Measurements from ENCODE around the gene MAD2L2.
A peak's percentile ranks its signal among the peaks of the same experiment; 100 is the strongest.

Gene MAD2L2

DNA sequence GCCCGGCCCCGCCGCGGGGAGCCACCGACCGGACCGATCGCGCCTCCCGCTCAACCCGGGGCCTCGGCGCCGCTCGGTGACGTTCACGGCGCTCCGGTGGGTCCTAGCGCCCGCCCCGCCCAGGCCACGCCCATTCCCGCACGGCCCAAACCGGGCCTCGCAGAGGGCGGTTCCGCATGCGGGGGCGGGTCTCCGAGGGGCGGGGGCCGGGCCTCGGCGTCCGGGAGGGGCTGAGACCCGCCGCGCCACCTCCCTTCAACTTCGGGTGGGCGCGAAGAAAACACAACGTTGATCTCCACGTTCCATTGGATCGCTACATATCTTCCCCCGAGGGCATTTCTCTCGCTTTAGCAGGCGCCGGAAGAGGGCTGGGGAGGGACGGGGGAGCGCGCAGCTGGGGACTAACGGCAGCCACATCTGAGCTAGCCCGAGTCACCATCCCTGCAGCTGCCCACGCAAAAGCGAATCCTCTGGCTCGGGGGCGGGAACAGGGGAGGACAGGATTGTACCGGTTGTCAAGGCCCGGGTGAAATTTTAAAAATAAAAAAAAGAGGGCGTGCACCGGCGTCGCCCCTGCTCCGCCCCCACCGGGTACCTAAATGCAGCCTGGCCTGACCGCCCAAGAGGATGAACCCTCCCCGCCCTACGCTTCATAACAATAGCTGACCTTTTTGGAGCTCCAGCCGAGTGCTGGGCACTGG is at the start of gene MAD2L2:
TSS of gene MAD2L2 (minus strand) at position 78 of the 701 bp plus-strand sequence. CDS start 547 bp downstream, outside the sequence.
- DNase-seq, result peak; percentile 97

- no peak for DNase-seq
These were observed 49.5 kb upstream of the MAD2L2 start for GRCh38 chr1:11730429-11730891.

DNA sequence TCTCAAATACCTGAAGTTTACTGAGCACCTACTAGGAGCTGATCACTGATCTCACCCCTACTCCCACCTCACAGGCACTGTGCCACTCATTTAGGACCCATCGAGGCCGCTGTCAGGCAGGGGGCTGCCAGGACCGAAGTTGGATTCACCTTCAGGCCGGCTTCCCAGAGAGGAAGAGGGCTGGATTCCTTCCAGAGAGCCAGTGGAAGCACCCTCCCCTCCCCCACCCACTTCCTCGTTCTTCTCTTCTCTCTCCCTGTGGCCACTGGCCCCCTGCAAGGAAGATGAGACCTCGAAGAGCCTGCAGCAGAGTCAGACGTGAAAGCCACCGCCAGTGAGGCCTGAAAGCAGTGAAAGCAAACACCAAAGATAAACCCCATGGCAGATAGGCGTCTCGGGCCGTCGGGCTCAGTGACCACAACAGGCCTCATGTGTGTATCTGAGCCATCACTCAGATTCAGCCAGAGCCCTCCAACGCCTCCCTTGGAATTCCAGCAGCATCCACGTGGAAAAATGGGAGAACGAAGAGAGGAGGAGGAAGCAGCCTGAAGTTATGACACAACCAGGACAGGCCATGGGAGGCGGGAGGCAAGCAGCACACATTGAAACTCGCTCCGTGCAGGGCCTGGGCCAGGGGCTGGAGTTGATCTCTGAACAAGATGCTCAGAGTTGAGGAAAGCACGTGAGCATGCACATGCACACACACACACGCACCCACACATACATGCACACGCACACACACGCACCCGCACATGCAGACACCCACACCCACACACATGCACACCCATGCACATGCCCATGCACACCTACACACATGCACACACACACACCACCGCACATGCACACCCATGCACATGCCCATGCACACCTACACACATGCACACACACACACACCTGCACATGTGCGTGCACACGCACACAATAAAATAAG is 48.8 kb upstream of the MAD2L2 start:
- no peak for DNase-seq

GRCh38 chr1:11729155-11729497 is 48.2 kb upstream of the MAD2L2 start:
- no peak for DNase-seq

DNA sequence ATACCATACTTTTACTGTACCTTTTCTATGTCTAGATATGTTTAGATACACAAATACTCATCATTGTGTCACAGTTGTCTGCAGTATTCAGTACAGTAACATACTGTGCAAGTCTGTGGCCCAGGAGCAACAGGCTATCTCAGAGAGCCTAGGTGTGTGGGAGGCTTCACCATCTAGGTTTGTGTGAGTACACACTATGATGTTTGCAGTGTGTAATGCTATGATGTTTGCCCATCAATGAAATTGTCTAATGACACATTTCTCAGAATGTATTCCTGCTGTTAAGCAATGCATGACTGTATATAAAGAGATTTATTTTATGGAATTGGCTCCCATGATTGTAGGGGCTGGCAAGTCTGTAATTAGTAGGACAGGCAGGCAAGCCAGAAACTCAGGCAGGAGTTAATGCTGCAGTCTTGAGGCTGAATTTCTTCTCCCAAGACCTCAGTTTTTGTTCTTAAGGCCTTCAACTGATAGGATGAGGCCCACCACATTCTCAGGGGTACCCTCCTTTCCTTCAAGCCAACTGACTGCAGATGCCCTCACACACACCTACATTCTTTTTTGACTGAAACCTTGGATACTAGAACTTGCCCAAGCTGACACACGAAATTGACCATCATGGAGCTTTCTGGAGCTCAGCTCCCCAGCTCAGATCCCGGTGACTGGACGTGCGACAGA is 47.3 kb upstream of the MAD2L2 start:
- no peak for DNase-seq

- no peak for DNase-seq
These were observed 46.2 kb upstream of the MAD2L2 start for GRCh38 chr1:11727119-11727518.

DNA sequence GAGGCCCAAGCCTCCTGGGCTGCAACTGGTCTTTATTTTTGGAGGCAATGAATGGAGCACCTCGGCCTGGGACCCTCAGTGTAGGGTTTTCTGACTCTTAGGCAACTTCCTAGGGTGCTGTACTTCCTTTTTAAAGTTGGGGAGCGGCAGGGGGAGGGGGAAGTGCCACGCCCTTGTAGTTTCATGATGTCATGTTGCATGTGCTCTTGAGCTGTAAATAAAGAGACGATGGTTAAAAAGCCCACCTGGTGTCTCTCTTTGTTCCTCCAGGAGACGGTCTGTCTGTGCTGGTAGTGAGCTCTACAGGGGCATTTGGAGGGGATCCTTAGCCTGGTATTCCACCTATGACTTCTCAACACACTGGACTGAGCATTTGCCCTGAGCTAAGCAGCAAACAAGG is 44.7 kb upstream of the MAD2L2 start:
- no peak for DNase-seq

DNA sequence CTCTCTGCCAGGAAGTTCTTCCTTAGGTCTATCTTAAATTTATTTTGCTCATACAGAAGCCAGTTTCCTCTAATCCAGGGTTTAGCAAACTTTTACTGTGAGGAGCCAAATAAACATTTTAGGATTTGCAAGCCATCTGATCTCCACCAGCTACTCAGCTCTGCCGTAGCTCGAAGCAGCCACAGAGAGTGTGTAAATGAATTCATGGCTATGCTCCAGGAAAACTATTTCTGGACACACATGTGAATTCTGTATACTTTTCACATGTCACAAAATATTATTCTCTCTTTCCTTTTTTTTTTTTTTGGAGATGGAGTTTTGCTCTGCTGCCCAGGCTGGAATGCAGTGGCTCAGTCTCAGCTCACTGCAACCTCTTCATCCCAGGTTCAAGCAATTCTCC is 41.6 kb upstream of the MAD2L2 start:
- no peak for DNase-seq

- DNase-seq, result no peak
These were observed 40.4 kb upstream of the MAD2L2 start for GRCh38 chr1:11721311-11721710.

GRCh38 chr1:11720525-11720924 is 39.6 kb upstream of the MAD2L2 start:
- DNase-seq, result no peak

GRCh38 chr1:11720033-11720376 is 39.1 kb upstream of the MAD2L2 start:
- DNase-seq, result no peak

DNA sequence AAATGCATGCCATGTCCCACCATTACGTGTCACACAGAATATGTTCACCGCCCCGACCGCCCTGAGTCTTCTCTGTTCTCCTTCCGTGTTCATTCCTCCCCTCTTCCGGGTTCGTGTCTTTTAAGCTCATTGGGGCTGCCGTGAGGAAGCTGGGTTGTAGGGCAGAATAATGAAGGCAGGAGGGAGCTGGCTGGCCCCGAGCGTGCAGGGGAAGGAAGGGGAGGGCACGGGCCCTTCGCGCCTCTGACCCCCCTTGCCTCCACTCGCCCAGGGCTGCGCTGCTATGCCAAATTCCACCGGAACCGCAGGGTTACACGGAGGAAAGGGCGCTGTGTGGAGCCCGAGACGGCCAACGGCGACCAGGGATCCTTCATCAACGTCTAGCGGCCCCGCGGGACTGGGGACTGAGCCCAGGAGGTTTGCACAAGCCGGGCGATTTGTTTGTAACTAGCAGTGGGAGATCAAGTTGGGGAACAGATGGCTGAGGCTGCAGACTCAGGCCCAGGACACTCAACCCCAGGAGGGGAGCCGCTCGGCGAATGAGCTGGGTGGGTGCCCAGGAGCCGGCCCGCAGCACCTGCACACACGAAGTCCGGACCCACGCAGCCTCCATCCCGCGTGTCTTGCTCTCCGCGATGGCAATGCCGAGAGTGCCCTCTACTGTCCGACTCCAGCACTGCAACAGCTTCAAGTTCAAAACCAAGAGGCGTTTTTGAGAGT is 38.5 kb upstream of the MAD2L2 start:
- DNase-seq, result peak; percentile 82

GRCh38 chr1:11714831-11715575 is 34.1 kb upstream of the MAD2L2 start:
- DNase-seq, result no peak

- no peak for DNase-seq
These were observed 32.1 kb upstream of the MAD2L2 start for GRCh38 chr1:11713095-11713494.

DNA sequence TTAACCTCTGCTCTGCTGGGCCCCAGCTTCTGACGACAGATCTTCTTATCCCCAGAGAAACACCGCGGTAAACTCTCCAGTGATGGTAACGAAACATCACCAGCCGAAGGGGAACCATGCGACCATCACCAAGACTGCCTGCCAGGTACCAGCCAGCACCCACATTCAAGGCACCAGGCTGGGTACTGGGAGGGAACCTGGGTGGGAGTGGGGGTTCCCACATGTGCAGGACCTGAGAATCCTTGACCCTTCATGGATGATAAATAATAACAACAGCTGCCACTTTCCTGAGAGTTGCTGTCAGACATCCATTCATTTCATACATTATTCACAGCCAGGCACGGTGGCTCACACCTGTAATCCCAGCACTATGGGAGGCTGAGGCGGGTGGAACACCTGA is 31.3 kb upstream of the MAD2L2 start:
- DNase-seq, result no peak

DNA sequence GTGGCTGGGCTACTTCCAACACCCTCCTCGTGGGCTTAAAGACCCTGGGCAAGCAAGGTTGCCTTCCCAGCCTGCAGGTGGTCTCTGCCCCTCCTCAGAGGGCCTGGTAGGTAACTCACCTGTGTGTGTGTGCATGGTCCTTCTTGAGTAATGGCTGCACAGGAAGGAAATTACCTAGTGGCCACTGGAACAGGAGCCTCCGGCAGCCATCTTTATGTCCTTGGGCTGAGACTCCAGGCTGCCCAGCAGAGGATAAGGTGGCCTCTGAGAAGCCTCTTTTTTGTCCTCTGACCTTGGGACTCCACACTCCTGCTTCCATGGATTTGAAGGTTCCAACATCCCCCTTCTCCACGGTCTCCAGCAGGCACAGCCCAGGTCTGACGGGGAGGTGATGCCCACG is 30.5 kb upstream of the MAD2L2 start:
- no peak for DNase-seq

DNA sequence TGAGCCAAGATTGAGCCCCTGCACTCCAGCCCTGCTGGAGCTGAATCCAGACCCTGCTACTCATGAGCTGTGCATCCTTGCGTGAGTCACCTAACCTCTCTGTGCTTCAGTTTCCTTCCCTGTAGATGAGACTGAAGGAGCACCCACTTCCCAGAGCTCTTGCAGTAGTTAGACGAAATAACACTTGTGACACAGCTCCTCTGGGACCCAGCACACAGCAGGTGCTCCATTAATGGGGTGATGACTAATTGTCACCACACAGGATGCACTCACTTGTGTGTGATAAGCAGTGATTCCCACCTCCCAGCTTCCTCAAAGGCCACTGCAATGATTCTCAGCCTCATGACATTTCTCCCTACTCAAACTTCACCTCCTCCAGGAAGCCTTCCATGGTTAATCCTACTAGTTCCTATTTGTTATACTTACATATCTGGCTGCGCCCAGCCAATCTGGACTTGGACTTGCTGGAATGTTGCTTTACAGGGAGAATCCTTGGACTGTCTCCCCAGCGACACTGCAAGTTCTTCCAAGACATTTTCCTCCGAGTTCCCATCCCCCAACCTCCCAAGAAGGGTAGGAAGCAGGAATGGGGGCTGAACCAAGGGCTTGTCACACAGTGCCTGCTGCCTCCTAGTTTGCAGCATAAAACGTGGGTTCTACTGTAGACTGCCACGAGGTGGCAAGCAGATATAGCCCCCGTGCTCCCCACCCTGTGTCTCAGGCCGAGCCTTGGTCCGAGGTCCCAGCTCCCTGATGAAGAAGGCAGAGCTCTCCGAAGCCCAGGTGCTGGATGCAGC is 27.8 kb upstream of the MAD2L2 start:
- DNase-seq, result no peak

GRCh38 chr1:11707621-11708276 is 26.8 kb upstream of the MAD2L2 start:
- DNase-seq, result peak; percentile 81

GRCh38 chr1:11706292-11706691 is 25.3 kb upstream of the MAD2L2 start:
- no peak for DNase-seq

DNA sequence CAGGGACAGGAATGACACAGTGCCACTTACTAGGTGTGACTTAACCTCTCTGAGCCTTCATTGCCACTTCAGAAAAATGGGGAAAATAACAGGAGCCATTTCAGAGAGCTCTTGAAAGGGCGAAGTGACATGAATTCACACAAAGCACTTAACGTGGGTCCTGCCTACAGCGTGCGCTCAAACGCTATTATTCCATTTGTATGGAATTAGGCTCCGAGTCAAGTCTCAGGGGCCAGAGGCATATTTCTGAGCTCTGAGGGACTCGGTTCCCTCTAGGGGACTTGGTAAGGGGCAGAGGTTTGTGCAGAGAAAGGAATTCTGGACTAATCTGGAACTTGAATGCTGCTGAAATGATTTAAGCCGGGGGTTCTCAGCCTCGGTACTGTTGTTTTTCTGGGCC is 24.6 kb upstream of the MAD2L2 start:
- DNase-seq, result no peak
